ENCODE results near the gene ELAVL2.

ELAVL2 gene

DNA sequence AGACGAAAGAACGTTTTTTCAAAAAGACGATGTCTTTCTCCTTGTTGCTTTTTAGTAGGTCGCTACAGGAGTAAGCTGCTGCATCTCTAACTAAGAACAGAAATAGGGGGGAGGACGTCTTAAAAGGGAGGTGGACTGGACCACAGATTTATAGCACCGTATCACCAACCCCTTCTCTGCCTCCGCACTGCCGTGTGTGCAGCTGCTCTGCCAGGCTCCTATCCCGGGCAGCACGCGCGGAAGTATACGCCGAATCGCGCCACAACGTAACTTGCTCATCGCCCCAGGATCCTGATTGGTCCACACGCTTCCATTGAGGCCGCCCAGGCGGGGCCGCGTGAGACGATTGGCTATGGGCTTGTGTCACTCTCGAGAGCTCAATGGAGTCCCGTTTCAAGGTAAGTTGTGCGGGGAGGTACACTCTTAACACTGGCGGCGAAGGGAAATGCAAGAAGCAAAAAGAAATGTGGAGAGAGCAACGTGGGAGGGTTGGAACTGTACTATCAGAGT is at the start of gene ELAVL2:
ELAVL2 (minus strand) TSS at position 121 of the 510 bp plus-strand sequence. CDS start 64,006 bp downstream, outside the sequence.
- peak; percentile 47 to 57 for DNase-seq

DNA sequence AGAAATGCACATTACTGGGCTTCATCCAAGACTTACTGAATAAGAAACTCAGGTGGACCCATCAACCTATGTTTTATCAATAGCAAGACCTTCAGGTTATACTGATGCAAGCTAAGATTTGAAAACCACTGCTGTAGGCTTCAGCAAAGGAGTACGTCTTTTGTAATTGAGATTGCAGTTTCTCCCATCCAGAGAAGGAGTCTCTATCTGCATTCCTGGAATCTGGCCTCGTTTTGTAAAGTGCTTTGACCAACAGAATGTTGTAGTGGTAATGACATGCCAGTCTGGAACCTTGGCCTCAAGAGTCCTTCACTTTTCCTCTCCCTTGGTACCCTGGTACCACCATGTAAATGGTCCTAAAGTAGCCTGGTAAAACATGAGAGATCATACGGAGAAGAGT is 32.2 kb upstream of the ELAVL2 start:
- DNase-seq: no peak

DNA sequence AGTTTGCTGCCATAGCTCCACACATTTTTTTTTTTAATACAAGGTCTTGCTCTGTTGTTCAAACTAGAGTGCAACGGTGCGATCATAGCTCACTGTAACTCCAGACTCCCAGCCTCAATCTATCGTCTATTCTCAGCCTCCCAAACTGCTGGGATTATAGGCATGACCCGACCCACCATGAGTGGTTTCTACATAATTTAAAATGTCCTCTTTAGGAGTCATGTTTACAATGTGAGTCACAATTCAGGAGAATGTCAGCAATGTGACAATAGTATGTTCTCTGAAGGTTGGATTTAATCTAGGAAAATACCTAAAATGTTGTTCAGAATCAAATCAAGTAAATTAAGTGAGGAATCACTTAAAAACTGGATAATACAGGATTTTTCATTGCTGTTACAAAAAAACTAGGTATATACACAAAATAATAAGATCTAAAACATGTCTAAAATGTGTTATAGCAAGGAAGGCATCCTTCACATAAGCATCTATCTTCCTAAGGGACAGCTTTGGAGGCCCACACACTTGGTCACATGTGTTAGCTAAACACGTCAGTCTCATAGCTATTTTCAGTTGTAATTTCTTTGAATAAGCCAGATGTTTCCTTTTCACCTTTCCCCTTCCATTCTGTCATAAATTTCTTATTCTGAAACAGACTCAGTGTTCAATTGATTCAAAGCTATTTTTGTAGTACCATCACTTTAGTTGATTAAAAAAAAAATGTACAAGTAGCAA is 30.0 kb upstream of the ELAVL2 start:
- no peak for DNase-seq

DNA sequence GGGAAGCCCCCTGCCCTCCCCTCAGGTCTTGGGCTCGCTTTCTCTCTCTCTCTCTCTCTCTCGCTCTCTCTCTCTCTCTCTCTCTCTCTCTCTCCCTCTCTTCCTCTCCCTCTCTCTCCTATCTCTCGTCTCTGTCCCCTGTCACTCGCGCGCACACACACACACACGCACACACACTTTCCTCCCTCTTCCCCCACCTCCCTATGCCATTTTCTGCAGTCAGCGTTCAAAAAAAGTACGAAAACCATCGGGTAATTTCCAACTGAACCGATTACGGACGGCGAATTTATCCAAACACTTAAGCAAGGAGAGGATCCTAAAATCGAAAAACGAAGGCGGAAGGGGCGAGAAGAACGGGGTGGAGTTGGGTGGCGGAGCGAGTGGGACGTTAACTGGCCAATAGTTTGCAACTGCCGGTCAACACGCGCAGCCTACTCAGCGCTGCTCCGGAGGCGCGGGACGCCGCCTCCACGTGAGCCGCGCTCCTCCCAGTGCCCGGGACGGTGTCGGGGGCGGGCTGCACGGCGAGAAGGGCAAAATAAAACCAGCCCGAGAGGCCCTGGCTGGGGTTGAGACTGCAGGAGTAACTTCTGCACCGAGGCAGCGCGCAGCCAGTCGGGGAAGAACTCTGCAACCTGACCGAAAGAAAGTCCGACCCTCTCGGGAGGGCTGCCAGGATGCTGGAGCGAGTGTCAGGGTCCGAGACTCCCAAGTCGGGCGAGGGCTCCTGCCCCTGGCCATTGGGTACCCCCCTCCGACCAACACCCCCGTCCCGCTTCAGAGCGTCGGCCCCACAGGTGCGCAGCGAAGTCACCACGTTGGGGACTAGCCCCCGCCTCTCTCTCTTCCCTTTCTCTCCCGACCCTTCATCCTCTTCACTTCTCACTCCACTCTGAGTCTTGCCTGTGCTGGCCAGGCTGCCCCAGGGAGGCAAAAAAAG is 24.9 kb upstream of the ELAVL2 start:
- no peak for DNase-seq

DNA sequence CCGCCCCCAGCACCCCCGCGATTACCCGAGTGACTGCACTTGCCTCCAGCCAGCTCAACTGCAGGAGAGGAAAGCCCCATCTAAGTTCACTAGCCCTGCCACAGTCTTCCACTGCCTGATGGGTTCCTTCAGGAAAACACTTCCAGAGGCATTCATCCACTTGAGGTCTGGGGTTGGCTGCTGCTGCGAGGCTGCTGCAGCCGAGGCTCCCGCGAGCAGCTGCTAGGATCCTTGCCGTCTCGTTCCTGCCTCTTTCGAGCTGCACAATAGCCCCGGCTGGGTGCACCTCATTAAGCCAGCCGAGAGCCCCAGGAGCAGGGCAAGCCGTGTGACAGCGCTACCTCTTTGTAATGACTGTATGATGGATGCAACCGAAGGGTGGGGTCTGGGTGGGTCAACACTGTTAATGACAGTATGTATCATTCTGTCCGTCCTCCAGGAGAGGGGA is 24.2 kb upstream of the ELAVL2 start:
- no peak for DNase-seq

DNA sequence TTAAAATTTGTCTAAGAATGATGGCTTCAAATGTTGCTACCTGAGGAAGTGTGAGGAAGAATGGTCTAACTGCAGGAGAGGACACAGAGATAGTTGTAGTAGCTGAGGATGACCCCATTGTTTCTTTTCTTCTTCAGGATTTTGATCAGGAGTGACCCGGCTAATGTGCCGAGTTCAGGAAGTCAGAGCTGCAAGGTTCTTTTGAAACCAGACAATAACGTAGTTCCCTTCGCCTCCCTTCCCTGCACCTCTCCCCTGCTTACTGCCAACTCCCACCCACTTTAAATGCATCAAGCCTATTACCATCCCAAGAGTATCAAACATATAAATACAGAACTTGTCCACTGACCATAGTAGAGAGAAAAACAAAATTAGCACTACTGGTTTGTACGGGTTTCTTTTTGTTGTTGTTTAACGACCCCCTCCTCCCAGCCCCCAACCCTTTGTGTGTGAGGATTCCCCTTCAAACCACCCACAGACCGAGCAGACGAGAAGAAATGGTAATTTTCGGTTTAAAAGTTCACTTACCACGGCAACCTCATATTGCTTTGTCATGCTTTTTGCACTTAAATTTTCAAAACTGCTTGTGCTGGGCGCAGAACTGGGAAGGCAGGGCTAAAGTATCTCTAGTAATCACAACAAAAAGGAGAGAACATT is 23.5 kb upstream of the ELAVL2 start:
- no peak for DNase-seq

DNA sequence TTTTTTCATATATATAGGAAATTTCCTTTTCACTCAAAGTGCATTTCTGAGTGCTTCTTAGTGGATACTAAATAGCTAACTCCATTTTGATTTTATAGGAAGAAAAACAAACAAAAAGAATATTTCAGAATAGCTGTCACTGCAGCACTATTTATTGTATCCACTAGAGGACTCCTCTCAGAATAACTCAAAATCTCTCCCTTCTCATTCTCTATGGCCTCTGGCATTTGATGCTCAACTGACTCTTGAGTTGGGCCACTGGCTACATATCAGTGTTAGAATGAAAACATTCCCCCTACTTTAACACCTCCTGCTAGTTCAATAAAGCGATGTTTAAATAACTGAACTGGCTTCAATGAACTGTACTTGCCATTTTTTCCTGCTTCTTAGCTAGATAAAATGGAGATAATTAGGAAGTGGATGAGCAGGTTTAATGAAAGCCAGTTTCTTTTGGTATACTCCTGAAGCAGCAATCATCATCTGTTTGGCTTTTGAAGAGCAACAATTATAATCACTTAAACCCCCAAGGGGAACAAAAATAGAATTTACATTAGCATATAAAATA is 16.6 kb upstream of the ELAVL2 start:
- DNase-seq: no peak

DNA sequence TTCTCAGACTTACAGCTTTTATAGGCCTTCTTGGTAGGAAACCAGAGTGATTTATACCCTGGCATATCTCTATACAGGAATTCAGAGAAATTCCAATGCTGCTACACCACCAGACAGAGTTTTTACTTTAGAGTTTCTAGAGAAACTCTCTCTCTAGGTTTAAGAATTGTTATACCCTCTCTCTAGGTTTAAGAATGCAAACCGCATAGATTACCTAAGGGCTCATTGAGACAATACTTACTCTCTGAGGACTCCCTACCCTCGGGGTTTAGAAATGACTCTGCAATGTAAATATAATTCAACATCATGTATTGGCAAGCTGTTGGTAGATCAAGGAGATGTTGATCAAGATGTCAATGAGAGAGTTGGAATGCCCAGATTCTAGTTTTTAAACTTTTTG is 15.3 kb upstream of the ELAVL2 start:
- no peak for DNase-seq

DNA sequence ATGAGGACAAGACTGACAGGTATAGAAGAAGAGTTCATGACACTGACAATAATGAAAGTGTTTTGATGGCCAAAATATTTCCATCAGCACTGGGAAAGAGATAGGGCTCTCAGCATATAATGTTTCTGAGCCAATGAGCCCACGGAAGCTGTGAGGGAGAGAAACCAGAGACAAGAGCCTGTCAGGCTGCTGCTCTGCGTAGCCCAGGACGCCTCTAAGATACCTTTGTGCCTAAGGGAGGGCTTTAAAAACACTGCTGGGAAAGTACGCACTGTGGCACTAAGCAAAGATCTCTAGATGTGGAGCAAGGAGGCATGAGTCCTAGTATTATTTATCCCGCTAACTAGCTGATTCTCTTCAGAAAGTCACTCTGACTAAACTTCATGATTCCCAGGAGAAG is 11.0 kb upstream of the ELAVL2 start:
- DNase-seq: no peak

DNA sequence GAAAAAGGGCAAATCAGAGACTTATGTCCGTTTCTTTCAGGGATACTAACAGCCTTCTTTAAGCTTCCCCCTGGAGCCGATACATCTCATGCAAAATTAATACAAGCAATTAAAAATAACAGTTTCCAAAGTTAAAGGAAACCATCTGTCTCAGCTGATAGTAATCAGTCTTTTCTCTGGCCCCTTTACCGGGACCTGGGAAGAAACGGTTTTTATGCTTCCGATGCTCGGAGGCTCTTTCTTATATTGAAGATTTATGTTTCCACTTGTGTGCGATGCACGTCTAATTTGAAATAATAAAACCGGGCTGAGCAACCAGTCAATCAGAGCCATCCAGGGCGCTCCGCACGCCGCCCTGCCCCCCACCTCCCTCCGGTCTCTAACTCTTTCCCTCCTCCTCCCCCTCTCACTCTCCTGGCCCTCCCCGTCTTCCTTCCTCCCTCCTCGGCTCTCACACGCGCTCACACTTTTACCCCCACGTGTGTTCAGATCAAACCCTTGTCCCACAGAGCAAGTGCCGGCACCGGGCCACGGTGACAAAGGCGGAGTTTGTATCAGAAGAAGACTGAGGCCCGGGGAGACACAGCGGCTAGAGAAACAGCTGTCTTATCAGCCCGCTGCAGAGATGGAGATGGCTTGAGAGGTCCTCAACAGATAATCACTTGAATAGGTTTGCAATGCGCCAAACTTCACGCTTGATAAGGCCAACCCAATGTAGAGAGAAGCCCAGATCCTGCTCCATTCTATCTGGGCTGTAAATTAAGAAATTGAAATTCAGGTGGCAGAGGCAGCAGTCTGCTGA is 5.1 kb upstream of the ELAVL2 start:
- DNase-seq: no peak

DNA sequence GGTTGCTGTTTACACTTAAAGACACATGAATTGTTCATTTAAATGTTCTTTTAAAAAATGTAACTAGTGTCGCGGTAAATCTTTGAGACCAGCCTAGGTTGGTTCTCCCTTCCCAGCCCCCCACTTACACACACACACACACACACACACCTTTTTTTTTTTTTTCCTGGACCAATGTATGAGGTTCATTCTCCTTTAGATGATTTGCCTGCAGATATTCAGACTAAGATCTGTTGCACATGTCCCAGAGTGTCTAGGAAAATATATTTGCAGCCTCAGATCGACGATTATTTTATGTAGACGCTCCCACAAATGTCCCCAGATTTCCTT is 4.4 kb upstream of the ELAVL2 start:
- no peak for DNase-seq

DNA sequence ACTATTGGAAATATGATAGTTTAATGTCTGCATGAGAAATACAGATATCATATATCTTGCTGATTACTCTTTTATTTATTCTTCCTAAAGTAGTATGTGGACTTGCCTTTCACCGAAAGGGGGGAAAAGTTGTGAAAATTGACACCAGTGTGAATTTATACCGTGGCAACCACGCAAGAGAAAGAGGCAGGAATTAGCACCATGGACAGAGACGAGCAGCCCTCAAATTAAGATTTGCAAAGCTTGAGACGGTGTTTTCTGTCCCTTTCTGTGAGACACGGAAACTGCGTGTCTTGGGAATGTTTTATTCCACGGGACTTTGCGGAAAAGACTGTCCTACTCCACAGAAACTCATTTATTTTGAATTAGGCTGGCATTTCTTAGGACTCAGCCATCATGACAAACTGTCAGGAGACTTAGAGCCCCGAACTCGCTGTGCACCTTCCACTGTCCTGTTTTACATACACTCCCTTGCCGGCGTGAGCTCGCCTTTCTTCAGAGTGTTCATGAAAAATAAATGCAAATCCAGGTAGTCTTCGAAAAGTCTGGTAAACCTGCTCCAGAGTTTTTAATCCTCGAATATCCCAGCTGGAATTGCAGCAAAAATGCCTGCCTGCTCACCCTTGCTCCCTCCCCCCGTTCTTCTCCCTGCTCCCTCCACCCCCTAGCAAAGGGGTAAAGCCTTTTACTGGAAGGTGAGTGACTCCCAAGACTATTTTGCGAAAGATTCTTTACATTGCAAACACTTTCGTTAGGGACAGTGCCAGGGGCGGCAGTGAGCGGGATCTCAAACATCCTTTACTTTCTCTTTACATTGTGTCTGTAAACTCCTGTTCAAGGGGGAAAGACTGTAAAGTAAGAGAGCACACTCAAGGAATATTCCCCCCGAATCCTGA is 3.8 kb upstream of the ELAVL2 start:
- no peak for DNase-seq

DNA sequence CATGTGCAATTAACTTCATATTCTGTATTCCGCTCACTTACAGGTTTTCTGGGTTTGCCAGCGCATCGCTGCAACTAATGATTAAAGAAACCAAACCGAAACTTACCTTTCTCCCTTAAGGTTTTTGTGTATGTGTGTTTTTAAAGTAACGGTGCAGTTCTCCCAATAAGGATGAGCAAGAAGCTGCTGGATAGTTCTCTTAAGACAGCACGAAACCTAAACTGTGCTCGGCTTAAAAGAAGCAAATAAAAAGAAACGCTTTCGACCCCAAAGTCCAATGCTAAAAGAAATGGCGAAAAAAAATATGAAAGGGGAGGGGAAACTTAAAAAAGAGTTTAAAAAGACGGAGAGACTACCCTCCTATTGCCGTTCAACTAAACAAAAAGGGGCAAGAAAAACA is 340 bp downstream of the ELAVL2 start:
- no peak for DNase-seq

DNA sequence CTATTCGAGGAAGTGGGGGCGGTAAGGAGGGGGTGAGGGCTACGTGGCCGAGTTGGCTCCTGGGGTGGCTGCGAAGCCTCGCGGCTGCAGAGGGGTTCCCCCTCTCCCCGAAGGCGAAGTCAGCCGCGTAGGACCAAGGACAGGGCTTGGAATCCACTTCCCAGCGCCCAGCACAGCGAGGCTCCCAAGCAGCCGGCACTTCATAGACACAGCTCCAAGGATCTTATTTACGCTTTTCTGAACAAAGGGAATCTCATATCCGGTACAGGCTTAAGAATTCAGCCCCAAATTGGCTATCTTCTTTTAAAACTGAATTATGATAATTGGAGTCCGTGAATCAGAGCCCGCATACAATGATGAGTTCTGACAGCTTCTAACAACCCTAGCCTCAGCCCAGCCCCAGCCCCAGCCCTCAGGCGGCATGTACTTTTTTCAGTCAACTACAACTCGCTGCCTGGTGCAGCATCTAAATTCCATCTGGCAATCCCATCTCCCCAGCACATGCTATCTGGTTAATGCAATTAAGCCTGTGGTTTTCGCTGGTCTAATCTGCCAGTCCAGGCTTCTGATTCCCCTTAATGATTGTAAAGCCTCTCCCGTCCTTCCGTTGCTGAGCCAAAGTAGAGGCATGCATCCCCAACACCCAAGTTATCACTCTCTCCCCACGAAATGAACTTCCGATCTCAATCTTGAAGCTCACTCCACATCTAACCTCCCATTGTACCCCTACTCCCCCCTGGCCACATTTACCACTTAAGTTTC is 1.0 kb downstream of the ELAVL2 start:
- DNase-seq: no peak

DNA sequence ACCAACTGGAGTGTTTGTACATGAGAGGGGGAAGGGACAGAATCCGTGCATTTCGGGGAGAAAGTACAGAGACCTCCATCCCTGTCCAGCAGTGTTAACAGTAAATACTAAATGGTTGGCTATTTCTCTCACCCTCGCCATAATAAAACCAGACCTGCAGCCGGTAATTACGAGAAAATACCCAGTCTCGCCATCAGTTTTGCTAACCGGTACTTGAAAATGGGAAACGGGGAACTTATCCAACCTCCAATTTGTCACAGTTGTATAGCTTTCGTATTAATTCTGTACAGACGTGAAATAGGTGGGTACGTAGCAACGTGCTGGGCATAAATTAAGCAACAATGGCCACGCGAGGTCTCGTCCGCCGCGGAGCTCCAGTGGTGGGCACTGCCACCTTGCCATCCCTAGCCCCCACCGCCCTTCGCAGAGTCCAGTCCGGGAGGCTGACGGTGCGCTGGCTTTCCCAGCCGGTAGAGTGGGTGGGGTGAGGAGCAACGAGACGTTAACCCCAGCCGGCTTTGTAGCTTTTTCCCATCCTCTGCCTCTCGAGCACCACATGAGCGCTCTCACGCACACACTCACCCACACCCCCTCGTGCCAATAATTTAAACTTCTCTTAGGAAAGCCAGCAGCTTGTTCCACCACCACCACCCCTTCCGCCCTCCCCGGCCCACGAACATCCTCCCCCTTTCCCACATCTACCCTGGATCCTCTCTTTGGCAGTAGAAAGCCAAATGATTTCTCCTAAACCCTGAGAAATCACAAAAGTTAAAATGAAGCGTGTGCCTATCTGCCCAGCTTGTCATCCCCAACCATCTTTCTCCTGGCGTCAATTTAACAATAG is 1.8 kb downstream of the ELAVL2 start:
- DNase-seq: no peak

DNA sequence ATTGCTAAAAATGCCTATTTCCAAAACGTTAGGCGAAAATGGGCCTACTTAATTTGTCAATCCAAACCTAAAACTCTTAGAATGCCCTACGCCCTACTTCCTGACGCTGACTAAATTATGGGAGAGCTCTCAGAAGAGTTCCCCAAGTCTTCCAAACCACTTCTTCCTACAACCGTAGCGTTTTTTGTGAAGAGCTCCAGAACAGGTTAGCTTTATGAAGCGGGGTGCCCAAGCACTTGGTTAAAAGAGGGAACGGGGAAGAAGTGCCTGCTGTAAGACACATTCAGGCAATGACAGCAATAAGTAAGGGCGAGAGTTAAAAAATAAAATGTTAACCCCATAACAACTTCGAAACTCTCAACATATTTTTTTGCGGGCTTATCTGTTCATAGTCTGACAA is 2.8 kb downstream of the ELAVL2 start:
- DNase-seq: no peak

DNA sequence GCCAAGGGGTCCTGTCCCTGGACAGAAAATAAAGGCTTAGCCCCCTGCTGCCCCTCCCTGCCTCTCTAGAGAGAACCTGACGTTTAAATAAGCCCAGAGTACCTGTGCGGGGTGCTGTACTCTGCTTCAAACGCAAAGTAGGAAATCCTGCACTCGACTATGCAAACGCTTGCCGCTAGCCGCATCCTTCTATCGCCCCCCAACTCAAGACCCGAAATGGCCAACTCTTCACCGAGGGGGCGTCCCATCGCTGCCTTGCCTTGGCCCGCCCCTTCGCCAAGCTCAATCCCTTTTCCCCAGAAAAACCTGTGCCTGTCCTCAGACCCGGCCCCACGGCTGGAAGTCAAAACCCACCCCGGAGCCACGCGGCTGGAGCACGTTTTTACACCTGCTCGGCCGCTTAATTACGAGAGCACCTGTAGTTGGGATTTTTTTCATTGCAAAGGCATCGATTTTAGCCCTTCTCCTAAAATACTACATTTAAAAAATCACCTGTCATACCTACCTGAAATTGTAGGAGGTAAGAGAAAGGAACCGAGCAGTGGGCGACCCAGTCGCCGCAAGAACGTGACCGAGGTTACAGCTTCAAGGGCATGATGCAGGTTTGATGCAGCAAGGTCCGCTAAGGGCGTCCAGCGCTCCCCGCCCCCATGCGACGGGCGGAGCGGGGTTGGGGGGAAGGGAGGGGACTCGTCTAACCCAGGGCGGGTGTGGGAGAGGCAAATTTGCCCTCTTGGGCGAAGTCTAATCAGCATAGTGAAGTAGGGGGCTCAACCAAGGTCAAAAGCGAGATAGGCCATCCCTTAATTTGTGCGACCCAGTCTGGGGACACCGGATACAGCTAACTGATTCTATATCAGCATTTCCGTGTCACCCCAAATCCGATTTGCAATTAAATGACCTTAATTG is 3.5 kb downstream of the ELAVL2 start:
- DNase-seq: no peak

Measured in activated T-cell treated with anti-CD3 and anti-CD28 coated beads, Interleukin-2, amount 50 U/mL, for 48 hours (primary cell).